HG02642 (cell line): Measurements from ENCODE around the gene PDCD10.

Experiments used
- ATAC-seq: cut with Tn5 transposase; IDR thresholded peaks from one replicate; pipeline ENCODE4 v1.9.1; 2021; ENCODE audit warnings: mild to moderate bottlenecking; ENCODE audit not compliant: unreplicated experiment, poor library complexity

Gene PDCD10

DNA sequence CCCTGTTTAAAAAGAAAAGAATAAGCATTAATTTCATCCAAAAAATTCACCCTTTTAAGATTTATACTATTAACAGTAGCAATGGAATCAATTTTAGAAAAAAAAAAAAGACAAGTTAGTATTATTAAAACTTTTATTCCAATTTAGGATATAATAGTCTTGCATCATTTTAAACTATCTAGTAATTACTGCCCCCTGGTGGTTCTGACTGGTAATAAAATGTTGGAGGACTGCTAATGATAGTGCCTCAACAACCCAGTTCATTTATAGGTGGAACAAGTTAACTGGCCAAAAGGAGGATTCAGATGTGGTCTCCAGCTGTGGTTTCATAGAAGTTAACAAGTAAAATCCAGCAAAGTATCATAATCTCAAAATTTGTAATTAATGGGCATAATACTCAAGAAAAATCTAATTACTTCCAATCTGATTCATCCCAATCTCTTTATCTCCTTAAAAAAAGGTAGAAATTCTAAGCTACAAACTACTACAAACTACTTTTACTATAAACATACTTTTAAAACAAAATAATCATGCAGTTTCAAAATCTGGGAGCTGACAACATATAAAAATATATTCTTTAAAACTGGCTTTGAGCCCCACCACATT, 50.2 kb downstream of the PDCD10 start:
- ATAC-seq, result peak; percentile 83

DNA sequence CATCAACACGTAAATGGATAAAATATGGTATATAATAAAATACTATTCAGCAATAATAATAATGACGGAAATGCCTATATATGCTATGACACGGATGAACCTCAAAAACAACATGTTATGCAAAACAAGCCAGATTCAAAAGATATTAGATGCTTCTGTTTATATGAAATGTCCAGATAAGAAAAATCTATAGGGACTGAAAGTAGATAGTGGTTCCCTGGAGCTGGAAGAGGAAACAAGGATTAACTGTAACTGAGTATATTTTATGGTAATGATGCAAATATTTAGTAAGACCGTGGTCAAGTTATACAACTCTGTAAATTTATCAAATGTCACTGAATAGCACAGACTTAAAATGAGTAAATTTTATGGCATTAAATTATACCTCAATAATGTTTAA, 55.2 kb downstream of the PDCD10 start:
- ATAC-seq, result no peak

DNA sequence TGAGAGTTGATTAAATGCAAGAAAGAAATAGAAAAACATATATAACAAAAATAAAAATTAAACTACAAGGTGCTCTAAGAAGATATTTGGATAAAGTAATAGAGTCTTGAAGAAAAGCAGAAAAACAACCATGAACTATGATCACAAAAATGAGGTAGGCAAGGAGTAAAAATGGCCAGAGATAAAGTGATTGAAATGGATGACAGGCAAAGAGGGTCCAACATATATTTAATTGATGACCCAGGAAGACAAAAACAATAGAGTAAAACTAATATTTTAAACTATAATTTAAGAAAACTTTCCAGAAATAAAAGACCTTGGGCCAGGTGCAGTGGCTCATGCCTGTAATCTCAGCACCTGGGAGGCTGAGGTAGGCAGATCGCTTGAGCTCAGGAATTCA, 58.8 kb downstream of the PDCD10 start:
- no peak for ATAC-seq

DNA sequence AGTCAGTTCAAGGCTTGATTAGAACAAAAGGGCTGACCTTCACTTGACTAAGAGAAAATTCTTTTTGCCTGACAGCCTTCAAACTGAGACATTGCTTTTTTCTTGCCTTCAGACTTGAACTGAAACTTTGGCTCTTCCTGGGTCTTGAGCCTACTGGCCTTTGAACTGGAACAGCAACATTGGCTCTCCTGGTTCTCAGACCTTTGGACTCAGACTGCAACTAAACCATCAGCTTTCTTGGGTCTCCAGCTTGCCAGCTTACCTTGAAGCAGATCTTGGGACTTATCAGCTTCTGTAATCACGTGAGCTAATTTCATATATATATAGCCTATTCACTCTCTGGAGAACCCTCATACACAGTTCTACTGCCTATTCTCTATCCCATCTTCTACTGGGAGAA, 61.5 kb downstream of the PDCD10 start:
- ATAC-seq, result no peak

DNA sequence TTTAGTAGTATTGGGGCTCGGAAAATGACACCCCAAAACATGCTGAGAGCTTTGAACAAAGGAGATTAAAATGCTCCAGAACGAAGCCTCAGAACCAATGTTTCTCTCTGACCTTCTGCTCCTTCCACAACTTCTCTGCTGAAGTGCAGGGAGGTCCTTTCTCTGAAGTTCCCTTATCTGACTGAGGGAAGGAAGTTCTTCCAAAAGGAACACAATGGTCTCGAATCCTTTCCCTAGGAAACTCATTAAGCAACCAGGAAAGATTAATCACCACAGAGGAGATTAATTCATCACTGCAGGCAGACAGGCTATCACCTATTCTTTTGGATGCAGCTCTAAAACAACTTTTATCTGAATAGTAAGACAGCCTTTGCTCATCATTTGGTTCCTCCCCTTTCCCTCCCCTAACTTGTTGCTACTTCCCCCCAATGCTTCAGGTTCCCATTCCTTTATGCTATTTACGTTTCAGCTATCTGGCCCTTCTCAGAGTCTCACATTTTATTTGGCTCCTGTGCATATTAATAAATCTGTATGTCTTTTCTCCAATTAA, 62.7 kb downstream of the PDCD10 start:
- no peak for ATAC-seq

DNA sequence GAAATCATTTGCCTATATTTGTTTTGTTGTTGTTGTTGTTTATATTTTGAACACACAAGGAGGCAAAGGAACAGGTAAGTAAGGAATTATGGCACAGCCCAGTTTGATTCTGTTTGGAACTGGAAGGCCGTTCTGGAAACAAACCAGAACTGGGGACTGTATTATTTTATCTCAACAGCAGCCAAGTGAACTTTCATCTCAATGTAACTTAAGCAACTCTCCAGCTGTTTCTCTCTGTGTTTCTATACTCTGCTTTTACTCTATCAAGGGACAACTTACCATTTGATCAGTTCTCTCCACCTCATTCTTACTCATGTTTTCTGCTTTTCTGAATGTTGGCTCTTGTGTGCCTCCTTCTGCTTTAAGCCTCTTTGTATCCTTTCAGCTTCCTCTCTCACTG, 65.0 kb downstream of the PDCD10 start:
- ATAC-seq, result no peak

DNA sequence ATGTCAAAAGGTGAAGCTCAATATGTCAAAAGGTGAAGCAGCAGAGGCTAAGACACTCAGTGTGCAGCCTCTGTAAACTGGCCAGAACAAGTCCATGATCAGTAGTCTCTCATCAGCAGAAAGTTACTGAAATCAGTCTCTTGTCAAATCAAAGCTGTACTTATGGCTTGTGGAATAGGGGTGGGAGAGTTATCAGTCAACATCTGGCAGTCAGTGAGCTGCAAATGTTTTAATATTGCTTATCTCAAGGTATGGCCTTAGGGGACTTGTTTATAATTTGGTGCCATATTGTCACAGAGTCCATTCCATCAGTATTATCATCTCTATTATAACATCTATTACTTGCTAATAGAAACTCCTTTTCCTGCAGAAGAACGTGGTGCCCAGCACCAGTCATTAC, 66.0 kb downstream of the PDCD10 start:
- ATAC-seq, result no peak

DNA sequence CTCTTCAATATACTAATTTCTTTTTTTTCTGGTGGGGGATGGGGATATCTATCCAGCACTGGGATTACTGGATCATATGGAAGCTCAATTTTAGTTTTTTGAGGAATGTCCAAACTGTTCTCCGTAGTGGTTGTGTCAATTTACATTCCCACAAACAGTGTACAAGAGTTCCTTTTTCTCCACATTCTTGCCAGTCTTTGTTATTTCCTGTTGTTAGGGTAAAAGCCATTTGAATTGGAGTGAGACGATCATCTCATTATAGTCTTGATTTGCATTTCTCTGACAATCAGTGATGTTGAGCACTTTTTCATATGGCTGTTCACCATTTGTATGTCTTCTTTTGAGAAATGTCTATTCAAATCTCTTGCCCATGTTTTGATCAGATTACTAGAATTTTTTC, 68.1 kb downstream of the PDCD10 start:
- no peak for ATAC-seq

DNA sequence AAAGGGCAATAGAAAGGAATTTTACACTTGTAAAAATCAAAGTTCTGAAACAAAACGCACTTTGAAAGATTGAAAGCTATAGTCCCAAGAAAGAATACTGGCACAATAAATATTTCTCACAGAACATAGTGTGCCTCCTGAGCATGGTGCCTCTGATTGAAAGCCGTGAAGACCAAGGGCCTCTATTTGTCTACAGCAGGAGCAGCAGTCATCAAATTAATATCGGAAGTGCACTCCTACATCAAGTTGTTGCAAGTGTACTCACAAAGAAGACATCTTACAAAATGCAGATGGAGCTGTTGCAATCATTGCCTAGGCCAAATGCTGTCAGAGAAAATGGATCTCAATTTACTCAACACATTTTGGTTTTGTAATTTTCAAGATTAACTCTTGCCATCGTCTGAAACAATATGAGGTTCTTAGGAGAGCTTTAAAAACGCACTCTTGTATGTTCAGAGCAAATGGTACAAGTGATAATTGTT, 71.7 kb downstream of the PDCD10 start:
- no peak for ATAC-seq

DNA sequence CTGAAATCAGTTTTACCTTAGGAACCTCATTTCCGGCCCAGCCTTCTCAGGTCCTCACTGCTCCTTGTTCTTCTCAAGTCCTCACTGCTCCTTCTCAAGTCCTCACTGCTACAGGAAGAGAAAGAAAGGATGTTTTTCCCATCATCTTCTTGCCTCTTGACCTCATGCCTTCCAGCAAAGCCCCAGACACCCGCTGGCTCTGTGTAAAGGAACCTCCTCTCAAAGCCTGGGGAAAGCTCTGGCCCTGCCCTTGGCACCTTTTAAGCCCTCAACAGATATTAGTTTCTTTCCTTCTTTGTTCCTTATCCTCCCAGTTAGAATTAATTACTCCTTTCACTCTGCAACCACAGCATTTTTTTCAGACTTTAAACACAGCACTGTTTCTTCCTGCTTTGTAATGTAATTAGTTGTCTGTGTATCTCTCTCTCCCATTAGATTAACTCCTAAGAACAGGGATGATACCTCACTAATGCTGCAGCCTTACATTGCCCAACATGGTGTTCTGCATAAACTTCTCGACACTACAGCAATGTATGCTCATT, 76.9 kb downstream of the PDCD10 start:
- no peak for ATAC-seq

DNA sequence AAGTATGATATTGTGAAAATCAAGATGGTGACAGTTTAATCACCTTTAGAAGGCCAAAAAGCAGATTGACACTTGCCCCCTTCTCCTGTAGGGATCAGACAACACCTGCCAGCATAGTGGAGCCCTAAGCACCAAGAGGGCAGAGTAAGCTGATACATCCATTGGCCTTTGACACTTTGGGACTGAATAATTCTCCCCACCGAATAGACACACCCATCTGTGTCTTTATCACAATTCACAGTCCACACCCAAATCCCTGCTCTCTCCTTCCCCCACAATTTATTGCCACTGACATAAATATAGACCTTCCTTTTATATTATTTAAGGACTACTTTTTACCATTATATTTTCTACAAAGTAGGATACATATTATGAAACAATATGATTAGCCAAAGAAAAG, 77.9 kb downstream of the PDCD10 start:
- ATAC-seq, result no peak

DNA sequence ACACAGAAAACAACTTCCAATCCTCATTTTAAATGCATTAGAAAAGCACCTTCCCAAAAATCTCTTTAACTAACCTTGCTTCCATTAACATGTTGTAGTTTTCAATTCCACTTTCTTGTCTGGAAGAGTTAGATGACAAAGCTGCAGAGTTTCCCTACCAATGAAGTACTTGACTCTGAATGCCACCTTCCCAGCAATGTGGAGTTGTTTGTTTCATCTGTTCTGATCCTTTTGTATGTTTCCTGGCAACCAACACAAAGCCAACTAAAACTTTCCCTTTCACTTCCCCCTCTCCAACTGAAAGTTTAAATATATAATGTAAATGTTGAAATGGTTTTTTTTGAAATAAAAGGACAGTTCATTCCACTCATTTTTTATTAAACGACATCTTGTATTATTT, 80.9 kb downstream of the PDCD10 start, which contains the start of gene WDR49:
Gene WDR49 (minus strand): TSS at position 183 of the 400 bp plus-strand sequence. CDS start 517 bp downstream, outside the sequence.
- ATAC-seq, result no peak

DNA sequence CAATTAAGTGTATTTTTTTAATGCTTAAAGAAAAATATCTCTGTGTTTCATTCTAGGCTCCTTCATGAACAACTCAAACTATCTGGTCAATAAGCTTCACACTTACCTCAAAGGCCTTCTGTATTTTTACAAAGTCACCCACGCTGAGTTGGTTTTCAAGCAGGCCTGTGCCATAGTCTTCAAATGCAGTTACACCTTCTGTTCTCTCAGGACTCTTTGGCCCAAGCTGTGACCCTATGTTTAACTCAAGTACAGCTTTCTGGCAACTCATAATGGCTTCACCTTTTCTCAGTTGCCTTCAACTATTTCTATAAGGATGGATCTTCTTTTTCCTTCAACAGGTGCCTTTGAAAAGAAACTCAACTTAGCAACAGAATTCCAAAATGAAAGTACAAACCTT, 81.5 kb downstream of the PDCD10 start:
- ATAC-seq, result no peak

DNA sequence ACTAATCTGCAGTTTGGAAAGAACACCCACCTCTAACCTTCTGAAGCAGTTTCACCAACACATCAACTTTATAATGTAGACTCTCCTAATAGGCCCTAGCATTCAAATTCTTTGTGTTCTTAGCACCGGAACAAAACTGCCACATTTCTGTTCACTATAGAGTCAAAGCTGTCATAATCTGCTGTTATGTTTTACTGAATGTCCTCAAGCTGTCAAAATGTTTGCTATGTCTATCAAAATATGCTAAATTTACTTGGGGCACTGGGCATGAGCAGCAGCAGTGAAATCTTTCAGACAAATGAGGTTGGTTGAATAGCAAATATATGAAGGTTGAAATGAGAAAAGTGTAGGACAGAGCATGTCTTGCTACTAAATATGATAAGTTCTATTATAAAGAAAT, 82.9 kb downstream of the PDCD10 start:
- no peak for ATAC-seq

DNA sequence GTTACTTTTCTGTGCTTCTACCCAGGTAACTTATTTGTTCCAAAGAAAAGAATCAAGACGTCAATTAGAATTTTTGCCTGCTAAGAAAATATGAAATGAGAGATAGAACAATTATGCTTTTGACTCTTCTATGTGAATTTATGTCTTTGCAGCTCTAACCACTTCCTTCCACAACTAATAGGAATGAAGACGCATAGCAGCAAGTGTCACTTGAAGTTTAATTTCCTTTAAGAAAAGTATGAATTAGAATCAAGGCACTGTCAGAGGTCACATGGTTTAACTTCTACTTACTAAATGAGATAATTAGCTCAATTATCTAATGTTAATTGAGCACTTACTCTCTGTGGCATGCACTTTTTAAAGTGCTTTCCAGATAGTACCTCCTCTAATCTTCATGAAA, 84.2 kb downstream of the PDCD10 start:
- ATAC-seq, result no peak

DNA sequence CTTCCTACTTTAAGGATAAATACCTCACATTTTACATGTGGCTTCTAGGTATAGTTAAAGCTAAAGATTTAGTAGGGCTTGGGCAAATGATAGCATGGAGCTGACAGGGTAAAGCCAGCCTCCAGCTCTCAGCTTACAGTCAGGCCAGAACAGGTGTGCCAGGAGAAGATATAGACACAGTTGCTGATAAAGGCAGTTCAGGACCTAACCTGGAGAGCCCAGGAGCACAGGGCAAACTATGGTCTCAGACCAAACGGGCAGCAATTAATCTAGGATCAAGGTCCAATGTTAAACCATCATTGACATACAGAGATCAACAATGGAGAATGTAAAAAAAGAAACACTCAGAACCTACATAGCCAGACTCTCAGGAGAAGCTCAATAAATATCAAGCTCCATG, 84.9 kb downstream of the PDCD10 start:
- ATAC-seq, result no peak

DNA sequence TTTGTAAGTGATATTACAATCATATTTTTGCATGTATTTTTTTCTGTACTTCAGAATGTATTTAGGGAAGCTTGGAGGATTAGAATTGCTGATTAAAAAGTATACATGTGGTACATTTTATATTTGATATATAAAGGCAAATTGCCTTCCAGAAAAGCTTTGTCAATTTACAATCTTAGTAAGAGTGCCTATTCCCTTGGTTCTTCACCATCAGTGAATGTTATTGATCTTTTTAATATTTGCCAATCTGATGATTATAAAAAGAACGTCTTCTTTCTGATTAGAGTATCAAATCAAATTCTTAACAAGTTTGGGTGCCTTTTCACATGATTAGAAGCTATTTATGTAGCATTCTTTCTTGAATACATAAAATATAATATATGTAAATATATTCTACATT, 90.1 kb downstream of the PDCD10 start:
- no peak for ATAC-seq
